ENCODE measurements around the gene CEACAM19. TPM values are rescaled to one million over a fixed set of nuclear protein-coding genes. Genes with fewer than 3 reads are reported as not detected.
A peak's percentile ranks its signal among the peaks of the same experiment; 100 is the strongest.

The CEACAM19 gene
- total RNA-seq, 6 experiments from 2014 or later = 1.8 to 2.5 (median 2.1) TPM

DNA sequence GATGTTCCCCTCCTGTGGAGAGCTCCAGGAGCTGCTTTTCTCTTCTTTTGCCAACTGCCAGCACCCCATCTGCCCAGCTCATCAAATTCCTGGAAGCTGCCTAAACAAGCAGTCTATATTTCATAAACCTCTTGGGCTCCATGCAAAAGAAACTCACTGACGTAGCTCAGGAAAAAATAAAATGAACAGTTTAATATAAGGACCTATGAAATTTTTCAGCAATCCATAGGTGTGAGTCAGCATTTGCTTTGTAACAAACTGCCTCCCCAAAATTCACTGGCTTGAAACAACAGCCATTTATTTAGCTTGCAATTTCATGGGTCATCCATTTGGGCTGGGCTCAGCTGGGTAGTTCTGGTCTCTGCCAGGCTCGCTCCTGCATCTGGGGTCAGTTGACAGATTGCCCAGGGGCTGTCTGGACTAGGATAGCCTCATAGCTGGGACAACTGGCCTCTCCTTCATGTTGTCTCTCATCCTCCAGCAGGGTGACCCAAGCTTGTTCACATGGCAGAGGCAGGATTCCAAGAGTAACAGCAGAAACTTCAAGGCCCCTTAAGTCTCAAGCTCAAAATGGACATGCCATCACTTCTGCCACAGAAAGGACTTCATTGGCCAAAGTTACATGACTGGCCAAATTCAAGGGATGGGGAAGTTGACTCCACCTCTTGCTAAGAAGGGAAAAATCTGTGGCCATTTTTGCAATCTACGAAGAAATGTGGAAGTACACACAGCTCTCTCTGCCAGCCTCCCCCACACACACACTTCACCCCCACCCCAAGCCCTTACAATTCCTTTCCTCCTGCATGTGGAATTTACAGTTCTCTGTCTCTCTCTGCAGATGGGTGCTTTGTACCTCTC is 35.5 kb upstream of the CEACAM19 start:
- Mint-ChIP-seq H3K9me3 (no peaks in the 10 kb centered on the region), H3K4me1 (ENCODE audit: low read depth) (peaks cover 49% of the 10 kb centered on the region), H3K27ac (peak overlapping the region; percentile 68), H3K4me3 (peak overlapping the region; percentile 31; the same call in 1 of the 2 replicates), H3K36me3 (ENCODE audit: low read depth) (peaks cover 8% of the 10 kb centered on the region), H3K27me3 (ENCODE audit: insufficient read depth) (no peaks in the 10 kb centered on the region)
- peak; percentile 11; the same call in 1 of the 2 replicates for TF ChIP-seq CTCF (IDR thresholded peaks at IDR 0.05)
- DNase-seq = peak; percentile 66

GRCh38 chr19:44636439-44637389 is 34.6 kb upstream of the CEACAM19 start:
- no peak for TF ChIP-seq CTCF (IDR thresholded peaks at IDR 0.05)
- peaks cover 10% of the 10 kb centered on the region for H3K36me3 Mint-ChIP-seq (ENCODE audit: low read depth)
- H3K27ac Mint-ChIP-seq = peak overlapping the region; percentile 68
- DNase-seq = no peak
- H3K4me1 Mint-ChIP-seq (ENCODE audit: low read depth) = peaks cover 56% of the 10 kb centered on the region
- H3K27me3 Mint-ChIP-seq (ENCODE audit: insufficient read depth) = no peaks in the 10 kb centered on the region
- H3K4me3 Mint-ChIP-seq = peak overlapping the region; percentile 31; the same call in 1 of the 2 replicates
- H3K9me3 Mint-ChIP-seq = no peaks in the 10 kb centered on the region

DNA sequence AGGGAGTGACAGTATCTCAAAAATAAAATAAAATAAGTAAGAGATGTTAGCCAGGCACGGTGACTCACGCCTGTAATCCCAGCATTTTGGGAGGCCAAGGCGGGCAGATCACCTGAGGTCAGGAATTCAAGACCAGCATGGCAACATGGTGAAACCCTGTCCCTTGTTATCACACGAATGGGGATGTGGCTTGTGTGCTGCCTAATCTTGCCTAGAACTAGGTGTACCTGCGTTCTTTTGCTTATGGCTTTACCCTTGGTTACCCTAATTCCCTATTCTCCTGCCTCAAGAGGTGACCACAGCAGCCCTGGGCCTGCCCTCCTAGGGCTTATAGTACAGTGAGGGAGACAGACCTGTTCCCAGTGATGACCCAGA is 33.9 kb upstream of the CEACAM19 start:
- no peaks in the 10 kb centered on the region; the same call in 1 of the 2 replicates for H3K27me3 Mint-ChIP-seq (ENCODE audit: insufficient read depth)
- no peak overlapping the region for H3K4me3 Mint-ChIP-seq
- H3K4me1 Mint-ChIP-seq (ENCODE audit: low read depth) = peaks cover 56% of the 10 kb centered on the region
- no peak for DNase-seq
- TF ChIP-seq CTCF (IDR thresholded peaks at IDR 0.05) = no peak
- no peak overlapping the region for H3K27ac Mint-ChIP-seq
- H3K36me3 Mint-ChIP-seq (ENCODE audit: low read depth) = peaks cover 10% of the 10 kb centered on the region
- no peaks in the 10 kb centered on the region for H3K9me3 Mint-ChIP-seq

- Mint-ChIP-seq H3K4me1 (ENCODE audit: low read depth) (peaks cover 36% of the 10 kb centered on the region), H3K9me3 (no peaks in the 10 kb centered on the region), H3K36me3 (ENCODE audit: low read depth) (peaks cover 6% of the 10 kb centered on the region), H3K27ac (peak overlapping the region; percentile 9; the same call in 1 of the 2 replicates), H3K27me3 (ENCODE audit: insufficient read depth) (no peaks in the 10 kb centered on the region; the same call in 1 of the 2 replicates), H3K4me3 (no peak overlapping the region)
- TF ChIP-seq CTCF (IDR thresholded peaks at IDR 0.05) = no peak
- peak; percentile 38 for DNase-seq
Measured at GRCh38 chr19:44640518-44640917, 30.8 kb upstream of the CEACAM19 start.

DNA sequence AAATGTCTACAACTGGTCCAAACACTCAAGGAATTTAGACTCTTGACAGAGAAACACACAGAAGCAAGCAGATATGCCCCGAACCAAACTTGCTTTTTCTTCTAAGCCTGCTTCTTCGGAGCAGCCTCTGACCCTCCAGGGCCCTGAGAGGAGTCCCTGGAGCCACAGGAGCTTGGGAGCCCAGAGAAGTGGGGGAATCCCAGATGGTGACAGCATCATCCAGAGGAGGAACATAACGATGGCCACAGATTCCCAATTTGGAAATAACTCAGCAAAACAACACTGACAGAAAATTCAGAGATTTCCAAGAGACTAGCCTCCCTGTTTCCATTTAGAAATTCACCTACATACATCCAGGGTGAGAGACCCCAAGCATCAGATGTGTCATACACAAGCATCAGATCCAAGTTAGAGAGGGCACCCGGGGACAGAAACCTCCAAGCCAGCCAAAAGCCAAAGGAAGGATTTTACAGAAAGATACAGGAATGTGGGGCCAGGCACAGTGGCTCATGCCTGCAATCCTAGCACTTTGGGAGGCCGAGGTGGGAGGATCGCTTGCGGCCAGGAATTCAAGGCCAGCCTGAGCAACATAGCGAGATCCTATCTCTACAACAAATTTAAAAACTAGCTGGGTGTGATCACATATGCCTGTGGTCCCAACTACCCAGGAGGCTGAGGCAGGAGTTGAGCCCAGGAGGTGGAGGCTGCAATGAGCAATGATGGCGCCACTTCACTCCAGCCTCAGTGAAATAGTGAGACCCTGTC is 29.6 kb upstream of the CEACAM19 start:
- peaks cover 11% of the 10 kb centered on the region for H3K36me3 Mint-ChIP-seq (ENCODE audit: low read depth)
- no peaks in the 10 kb centered on the region for H3K9me3 Mint-ChIP-seq
- DNase-seq = no peak
- H3K4me3 Mint-ChIP-seq = no peak overlapping the region
- no peak for TF ChIP-seq CTCF (IDR thresholded peaks at IDR 0.05)
- no peak overlapping the region for H3K27ac Mint-ChIP-seq
- no peaks in the 10 kb centered on the region; the same call in 1 of the 2 replicates for H3K27me3 Mint-ChIP-seq (ENCODE audit: insufficient read depth)
- peaks cover 29% of the 10 kb centered on the region for H3K4me1 Mint-ChIP-seq (ENCODE audit: low read depth)
